Hindlimb muscle (tissue), 1 donor: ENCODE measurements around the gene GFPT1. TPM values are rescaled to one million over a fixed set of nuclear protein-coding genes. Genes with fewer than 3 reads are reported as not detected.
"Not testable (repeated sequence)": the region's sequence is repeated elsewhere in the genome, so short reads cannot be mapped to it uniquely, and the experiment has no call there.

Source experiments
- DNase-seq: peaks from one replicate; pipeline ENCODE4 v3.0.0-alpha.2; 2013
- polyA plus RNA-seq: library from polyadenylated mRNA; unstranded; fragments of 120-200 nt; gene quantifications from one replicate; pipeline ENCODE4 v1.2.1, GENCODE V29; 2013; ENCODE audit not compliant: insufficient read length

GFPT1 gene
- polyA plus RNA-seq, 1 donor = 25.4 TPM

- no peak for DNase-seq
Measured at GRCh38 chr2:69383176-69383812, 3.7 kb downstream of the GFPT1 start.

GRCh38 chr2:69382547-69382946 lies 4.5 kb downstream of the GFPT1 start:
- no peak for DNase-seq

- no peak for DNase-seq
Measured at GRCh38 chr2:69381337-69381737, 5.7 kb downstream of the GFPT1 start.

GRCh38 chr2:69380072-69380917 lies 6.7 kb downstream of the GFPT1 start:
- DNase-seq = no peak

- no peak for DNase-seq
Measured at GRCh38 chr2:69376403-69376802, 10.6 kb downstream of the GFPT1 start.

- no peak for DNase-seq
Measured at GRCh38 chr2:69375494-69376353, 11.3 kb downstream of the GFPT1 start.

GRCh38 chr2:69372767-69373166 lies 14.3 kb downstream of the GFPT1 start:
- DNase-seq = no peak

GRCh38 chr2:69369802-69370201 lies 17.2 kb downstream of the GFPT1 start:
- no peak for DNase-seq

GRCh38 chr2:69368588-69368987 lies 18.4 kb downstream of the GFPT1 start:
- no peak for DNase-seq

GRCh38 chr2:69359371-69359770 lies 27.7 kb downstream of the GFPT1 start:
- no peak for DNase-seq

GRCh38 chr2:69358914-69359313 lies 28.1 kb downstream of the GFPT1 start:
- no peak for DNase-seq

- no peak for DNase-seq
Measured at GRCh38 chr2:69356471-69356870, 30.6 kb downstream of the GFPT1 start.

- DNase-seq = not testable (repeated sequence)
Measured at GRCh38 chr2:69354976-69355375, 32.1 kb downstream of the GFPT1 start.

- no peak for DNase-seq
Measured at GRCh38 chr2:69353360-69353759, 33.7 kb downstream of the GFPT1 start.

- no peak for DNase-seq
Measured at GRCh38 chr2:69348781-69349180, 38.2 kb downstream of the GFPT1 start.

GRCh38 chr2:69345434-69345833 lies 41.6 kb downstream of the GFPT1 start:
- no peak for DNase-seq

GRCh38 chr2:69344305-69344704 lies 42.7 kb downstream of the GFPT1 start:
- DNase-seq = no peak

- no peak for DNase-seq
Measured at GRCh38 chr2:69340101-69340775, 46.8 kb downstream of the GFPT1 start.

- peak; percentile 23 for DNase-seq
Measured at GRCh38 chr2:69335311-69335710, 51.7 kb downstream of the GFPT1 start.

- DNase-seq = no peak
Measured at GRCh38 chr2:69333352-69333751, 53.7 kb downstream of the GFPT1 start.

- DNase-seq = no peak
Measured at GRCh38 chr2:69330781-69331180, 56.2 kb downstream of the GFPT1 start.

- DNase-seq = no peak
Measured at GRCh38 chr2:69322631-69323030, 64.4 kb downstream of the GFPT1 start.

GRCh38 chr2:69316550-69316949 lies 70.5 kb downstream of the GFPT1 start:
- DNase-seq = no peak
